SW480 (cell line): ENCODE data around the gene PRKAR1A.
"Not testable (repeated sequence)": the region's sequence is repeated elsewhere in the genome, so short reads cannot be mapped to it uniquely, and the experiment has no call there.

Source experiments
- DNase-seq: peaks from one replicate; pipeline ENCODE4 v3.0.0-alpha.2; 2016; ENCODE audit warnings: low spot score

The PRKAR1A gene

GRCh38 chr17:68579194-68579927 lies 67.1 kb downstream of the PRKAR1A start:
- no peak for DNase-seq

- no peak for DNase-seq
Measured at GRCh38 chr17:68580236-68580770, 68.1 kb downstream of the PRKAR1A start.

- no peak for DNase-seq
Measured at GRCh38 chr17:68581863-68582645, 69.8 kb downstream of the PRKAR1A start.

- DNase-seq: not testable (repeated sequence)
Measured at GRCh38 chr17:68582867-68583266, 70.6 kb downstream of the PRKAR1A start.

- no peak for DNase-seq
Measured at GRCh38 chr17:68584581-68585303, 72.5 kb downstream of the PRKAR1A start.

GRCh38 chr17:68585643-68586042 lies 73.4 kb downstream of the PRKAR1A start:
- no peak for DNase-seq

- DNase-seq: no peak
Measured at GRCh38 chr17:68587026-68587425, 74.8 kb downstream of the PRKAR1A start.

GRCh38 chr17:68587847-68588246 lies 75.6 kb downstream of the PRKAR1A start:
- DNase-seq: no peak

- DNase-seq: no peak
Measured at GRCh38 chr17:68588362-68588761, 76.1 kb downstream of the PRKAR1A start.

- no peak for DNase-seq
Measured at GRCh38 chr17:68589086-68589485, 76.9 kb downstream of the PRKAR1A start.

GRCh38 chr17:68591583-68591982 lies 79.4 kb downstream of the PRKAR1A start:
- no peak for DNase-seq

GRCh38 chr17:68592009-68592408 lies 79.8 kb downstream of the PRKAR1A start:
- no peak for DNase-seq

- DNase-seq: no peak
Measured at GRCh38 chr17:68592682-68593641, 80.7 kb downstream of the PRKAR1A start.

GRCh38 chr17:68594552-68594951 lies 82.3 kb downstream of the PRKAR1A start:
- no peak for DNase-seq

- DNase-seq: no peak
Measured at GRCh38 chr17:68595496-68595895, 83.3 kb downstream of the PRKAR1A start.

- DNase-seq: no peak
Measured at GRCh38 chr17:68595986-68596385, 83.8 kb downstream of the PRKAR1A start.

- no peak for DNase-seq
Measured at GRCh38 chr17:68596411-68596945, 84.2 kb downstream of the PRKAR1A start.

- DNase-seq: no peak
Measured at GRCh38 chr17:68598074-68598473, 85.8 kb downstream of the PRKAR1A start.

- DNase-seq: no peak
Measured at GRCh38 chr17:68598545-68598961, 86.3 kb downstream of the PRKAR1A start.

- no peak for DNase-seq
Measured at GRCh38 chr17:68599091-68599490, 86.9 kb downstream of the PRKAR1A start.

GRCh38 chr17:68599552-68600066 lies 87.4 kb downstream of the PRKAR1A start:
- DNase-seq: no peak
